ENCODE measurements around the gene DBX1.

The DBX1 gene

DNA sequence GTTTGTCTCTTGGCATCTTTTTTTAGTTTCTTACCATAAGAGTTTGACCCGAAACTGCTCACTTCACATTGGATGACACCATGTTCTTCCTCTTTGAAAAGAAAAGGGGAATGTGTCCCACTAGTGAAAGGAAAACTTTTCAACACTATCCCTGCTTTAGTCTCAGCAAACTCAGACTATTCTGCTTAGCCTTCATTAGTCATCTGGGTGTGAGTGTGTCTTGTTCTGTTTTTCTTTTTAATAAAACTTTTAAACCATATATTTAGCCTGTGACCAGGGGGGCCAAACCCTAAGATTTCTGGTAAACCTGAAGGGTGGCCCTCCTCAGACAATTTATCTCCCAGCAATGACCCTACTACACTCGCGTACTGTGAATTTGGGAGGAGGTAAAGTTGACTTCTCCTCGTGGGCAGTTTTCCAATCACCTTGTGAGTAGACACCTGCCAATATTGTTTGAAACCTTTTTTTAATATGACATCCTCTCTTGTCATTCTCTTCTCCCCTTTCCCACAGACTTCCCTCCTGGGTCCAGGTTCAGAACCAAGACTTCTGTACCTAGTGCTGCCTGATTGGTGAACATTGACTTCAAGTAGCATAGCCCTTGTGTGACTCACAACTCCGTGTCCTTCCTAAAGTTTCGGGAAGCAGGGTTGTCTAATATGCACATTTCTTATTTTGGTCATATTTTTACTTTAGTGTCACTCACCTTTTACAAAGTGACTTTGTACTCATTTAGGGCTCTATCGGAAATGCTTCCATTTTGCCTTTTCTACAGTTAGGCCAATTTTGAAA lies 39.9 kb downstream of the DBX1 start:
- no peak for DNase-seq (ENCODE audit: low read depth)

DNA sequence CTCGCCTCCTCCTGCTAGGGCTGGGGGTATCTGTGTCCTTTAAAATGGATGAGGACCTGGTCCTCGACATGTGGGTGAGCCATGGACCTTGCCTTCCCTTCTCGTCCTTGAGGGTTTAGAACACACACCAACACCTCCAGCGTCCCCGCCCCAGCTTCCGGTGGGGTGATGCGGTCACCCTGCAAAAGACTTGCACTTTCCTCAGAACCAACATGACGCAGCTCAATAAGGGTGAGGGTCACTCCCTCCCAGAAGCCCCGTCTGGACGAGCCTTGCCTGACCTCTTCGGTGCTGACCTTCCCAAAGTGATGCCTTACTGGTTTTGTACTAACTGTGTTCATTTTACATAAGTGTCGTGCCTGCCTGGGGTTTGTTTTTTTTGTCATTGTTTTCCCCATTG lies 41.0 kb downstream of the DBX1 start:
- DNase-seq (ENCODE audit: low read depth): no peak

DNA sequence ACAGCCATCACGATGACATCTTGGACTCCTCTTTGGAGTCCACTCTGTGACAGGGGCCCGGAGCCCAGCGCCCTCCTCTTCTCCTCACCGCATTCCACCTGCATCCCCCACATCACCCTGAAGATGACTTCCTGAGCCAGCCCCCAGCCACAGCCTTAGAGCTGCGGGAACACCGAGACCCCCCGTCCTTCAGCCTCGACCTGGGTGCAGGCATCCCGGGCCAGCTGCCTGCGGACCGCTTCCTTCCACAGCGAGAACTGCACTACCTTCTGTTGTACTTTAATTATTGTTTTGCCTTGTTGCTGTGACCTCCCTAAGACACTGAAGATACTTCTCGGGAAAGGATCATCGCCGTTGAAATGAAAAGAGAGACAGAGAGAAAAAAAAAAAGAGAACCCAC lies 42.1 kb downstream of the DBX1 start:
- DNase-seq (ENCODE audit: low read depth): no peak

DNA sequence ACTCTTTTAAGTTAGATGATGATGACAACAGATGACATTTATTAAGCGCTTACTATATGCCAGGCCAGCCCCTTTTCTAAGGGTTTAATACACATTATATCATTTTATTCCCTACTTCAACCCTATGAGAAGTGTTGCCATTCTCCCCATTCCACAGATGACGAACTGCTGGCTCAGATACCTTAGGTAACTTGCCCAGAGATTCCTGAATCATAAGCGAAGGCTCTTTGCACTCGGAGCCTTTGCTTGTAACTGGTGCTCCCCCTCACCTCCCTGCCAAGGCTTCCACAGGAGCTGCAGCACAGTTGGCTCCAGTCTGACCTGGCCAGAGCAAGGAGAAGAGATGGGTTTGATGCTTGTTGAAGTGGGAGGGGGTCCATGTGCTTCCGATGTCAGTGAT lies 43.0 kb downstream of the DBX1 start:
- DNase-seq (ENCODE audit: low read depth): no peak

DNA sequence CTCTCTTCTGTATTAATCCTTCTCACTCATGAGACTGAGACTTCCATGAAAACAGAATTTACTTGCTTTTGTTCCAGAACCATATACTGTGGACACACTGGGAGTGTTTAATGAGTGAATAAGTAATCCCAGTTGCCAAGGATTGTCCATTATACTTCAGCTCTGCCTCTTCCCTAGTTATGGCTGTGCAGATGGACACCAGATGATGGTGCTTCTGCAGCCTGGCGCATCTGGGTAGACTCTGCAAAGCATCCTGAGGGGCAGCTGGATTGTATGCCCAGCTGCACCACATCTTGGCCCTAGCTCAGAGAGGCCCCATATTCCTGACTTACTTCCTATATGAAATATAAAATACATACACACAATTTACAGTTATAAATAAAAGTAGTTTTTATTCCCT lies 43.5 kb downstream of the DBX1 start:
- no peak for DNase-seq (ENCODE audit: low read depth)

DNA sequence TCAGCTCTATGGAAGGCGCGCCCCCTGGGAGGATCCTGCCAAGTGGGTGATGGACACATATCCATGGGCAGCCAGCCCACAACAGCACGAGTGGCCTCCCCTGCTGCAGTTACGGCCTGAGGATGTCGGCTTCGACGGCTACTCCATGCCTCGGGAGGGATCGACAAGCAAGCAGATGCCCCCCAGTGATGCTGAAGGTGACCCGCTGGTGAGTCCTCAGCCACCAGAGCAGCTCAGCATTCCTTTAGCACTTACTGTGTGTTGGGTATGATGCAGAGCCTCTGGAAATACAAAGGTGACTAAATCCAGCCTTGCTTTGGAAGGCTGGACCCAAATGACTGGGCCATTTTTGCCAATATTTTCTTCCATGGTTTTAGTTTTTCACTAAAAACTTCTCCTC lies 45.7 kb downstream of the DBX1 start:
- peak; percentile 86 for DNase-seq (ENCODE audit: low read depth)

DNA sequence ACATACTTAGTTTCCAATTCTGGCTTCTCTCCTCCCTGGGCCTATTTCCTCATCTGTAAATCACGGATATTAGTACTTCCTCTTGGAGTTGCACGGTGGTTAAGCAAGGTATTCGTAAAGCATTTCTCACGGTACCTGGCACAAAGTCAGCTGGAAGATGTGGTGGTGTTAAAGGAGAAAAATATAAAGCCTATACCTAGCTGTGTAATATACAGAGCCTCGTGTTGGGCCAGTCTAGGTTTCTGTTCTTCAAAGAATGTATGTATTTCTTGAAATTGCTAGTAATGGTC lies 47.2 kb downstream of the DBX1 start:
- DNase-seq (ENCODE audit: low read depth): no peak

DNA sequence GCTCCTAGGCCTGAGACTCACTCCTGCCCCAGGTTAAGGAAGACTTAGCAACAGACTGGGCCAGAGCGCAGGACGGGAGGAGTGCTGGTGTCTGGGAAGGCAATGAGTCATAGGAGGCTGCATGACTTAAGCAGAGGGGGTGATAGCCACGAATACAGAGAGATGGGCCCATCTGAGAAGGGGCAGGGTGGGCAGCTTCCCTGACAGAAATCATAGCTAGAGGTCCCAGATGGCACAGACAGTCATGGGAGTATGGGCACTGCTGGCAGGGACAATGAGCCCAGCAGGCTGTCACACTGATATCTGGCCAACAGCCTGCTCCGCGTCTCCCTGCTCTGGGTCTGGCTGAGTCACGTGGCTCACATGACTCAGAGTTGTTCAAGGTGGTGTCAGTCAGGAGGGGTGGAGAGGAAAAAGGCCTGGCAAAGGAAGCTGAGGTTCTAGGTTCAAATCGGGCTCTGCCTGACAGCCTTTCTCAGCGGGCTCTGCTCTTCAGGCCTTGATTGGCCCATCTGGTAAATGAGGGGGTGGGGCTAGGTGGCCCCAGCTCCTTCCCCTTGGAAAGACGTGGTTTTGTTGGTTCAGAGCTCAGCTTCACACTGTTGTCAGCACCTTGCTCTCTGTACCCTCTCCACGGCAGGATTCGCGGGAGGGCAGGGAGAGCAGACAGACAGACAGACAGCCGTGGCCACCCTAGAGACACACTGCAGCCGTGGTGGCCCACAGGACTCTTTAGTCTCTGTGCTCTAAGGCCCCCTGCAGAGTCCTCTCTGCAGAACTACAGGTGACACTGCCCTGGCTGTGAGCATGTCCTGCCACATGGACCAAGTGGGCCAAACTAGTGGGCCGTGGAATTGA lies 47.8 kb downstream of the DBX1 start:
- DNase-seq (ENCODE audit: low read depth): peak; percentile 96

DNA sequence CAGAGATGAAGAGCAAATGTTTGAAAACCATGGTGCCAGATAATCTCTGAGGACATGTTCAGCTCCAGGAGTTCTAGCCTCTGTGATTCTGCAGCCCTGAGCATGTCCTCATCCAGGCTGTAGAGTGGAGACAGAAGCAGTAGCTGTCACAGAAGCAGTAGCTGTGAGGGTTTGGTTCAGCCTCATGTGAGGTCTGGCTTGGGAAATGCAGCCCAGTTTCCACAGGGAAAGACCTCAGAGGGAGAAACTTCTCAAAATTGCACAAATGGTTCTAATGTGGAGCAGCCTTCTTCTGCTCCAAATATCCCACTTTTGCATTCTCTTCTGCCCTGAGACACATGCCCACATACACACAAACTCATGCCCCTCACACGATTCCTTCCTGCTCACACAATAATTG lies 48.4 kb downstream of the DBX1 start:
- DNase-seq (ENCODE audit: low read depth): peak; percentile 10

DNA sequence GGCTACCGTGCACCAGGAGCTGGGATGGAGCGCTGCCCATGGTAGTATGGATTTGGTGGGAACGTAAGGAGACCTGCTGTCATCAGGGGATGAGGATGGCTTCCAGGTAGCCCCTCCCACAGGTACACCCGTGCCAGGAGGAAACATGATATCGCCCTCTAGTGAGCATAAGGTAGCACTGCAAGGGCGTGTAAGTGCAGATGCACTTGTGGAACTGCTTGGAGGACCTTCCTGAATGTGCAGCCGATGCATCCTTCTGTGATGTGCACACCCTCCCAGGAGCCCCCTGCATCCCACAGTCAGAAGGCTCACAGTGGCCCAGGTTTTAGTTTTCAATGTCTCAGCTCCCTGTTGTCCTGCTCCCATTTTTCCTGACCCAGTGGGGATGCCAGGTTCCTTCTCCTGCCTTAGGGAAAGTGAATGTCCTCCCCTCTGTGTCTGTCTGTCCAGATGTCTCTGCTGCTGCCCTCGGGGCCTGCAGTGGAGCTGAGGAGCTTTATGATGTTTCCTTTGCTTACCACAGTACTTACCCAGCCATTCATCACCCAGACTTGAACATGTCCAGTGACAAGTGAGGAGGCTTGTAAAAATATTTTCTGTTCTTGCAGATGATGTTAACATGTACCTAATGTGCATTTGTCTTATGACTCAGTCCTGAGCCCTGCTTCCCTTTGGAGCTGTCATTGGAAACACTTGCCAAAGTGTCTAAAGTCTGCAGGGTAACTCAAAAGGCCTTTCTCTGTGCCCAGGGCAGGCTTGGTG lies 49.2 kb downstream of the DBX1 start:
- peak; percentile 74 for DNase-seq (ENCODE audit: low read depth)

DNA sequence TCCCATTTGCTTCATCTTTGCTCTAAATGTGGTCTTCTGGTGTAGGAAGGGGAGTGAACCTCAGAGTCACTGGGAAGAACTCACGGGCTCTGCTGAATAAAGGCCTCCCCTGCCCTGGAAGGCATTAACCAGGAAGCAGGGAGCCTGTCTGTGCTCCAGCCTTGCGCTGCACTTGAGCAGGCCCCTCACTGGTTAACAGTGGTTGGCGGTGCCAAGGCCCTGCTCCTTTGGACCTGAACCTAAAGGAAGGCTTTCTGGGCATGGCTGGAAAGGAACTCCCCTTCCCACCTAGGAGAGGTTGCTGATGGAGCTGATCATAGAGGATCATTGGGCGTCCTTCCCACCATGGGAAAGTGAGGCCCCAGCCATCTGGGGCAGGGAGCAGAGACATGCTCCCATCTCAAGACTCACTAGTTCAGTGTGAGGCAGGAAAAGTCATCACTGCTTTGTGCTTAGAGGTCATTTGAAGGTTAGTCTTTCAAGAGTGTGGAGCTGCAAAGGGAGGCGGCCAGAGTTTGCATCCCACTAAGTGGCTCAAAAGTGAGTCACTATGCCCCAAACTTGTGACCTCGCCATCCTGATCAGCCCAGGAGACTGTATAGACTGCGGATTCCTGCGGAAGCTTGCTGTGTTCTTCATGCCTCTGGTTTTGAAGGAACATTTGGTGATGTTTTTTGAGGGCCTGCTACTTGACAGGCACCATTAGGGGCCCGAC lies 50.4 kb downstream of the DBX1 start:
- DNase-seq (ENCODE audit: low read depth): no peak

Measured in ELR (cell line).